Measurements from ENCODE around the gene DPP7. TPM values are rescaled to one million over a fixed set of nuclear protein-coding genes. Genes with fewer than 3 reads are reported as not detected.
A peak's percentile ranks its signal among the peaks of the same experiment; 100 is the strongest.

Gene DPP7
- total and polyA plus RNA-seq, 2 of the 4 experiments (the other 2 are of a cell fraction) = 14.9 to 76.4 TPM

GRCh38 chr9:137157618-137158415 lies 43.3 kb upstream of the DPP7 start:
- Histone ChIP-seq H3K56ac (ENCODE audit: extremely low read depth, insufficient read depth, low read length) (no peak overlapping the region), H4K5ac (ENCODE audit: low read depth, low read length) (no peak overlapping the region), H2BK20ac (ENCODE audit: low read depth, low read length) (no peak overlapping the region), H3K9me1 (ENCODE audit: insufficient read depth, low read length) (peaks cover 5% of the 10 kb centered on the region), H2BK5ac (ENCODE audit: low read depth, low read length, poor library complexity, severe bottlenecking) (no peak overlapping the region), H2AK9ac (replicated peaks; ENCODE audit: low read depth, low read length, poor library complexity) (peak overlapping the region; percentile 65), H4K91ac (ENCODE audit: insufficient read depth, low read depth, low read length) (no peak overlapping the region), H3K4me1 (ENCODE audit: control insufficient read depth, insufficient read depth, low read length) (peaks cover 2% of the 10 kb centered on the region; the same call in 1 of the 2 replicates), H3K14ac (replicated peaks; ENCODE audit: low read depth, low read length) (no peak overlapping the region), H3K4ac (ENCODE audit: low read depth, low read length) (no peak overlapping the region), H3K23ac (ENCODE audit: low read depth, low read length) (no peak overlapping the region), H2BK120ac (ENCODE audit: low read depth, low read length) (no peak overlapping the region), H3K27me3 (ENCODE audit: control insufficient read depth, insufficient read depth, low read length) (peaks cover 59% of the 10 kb centered on the region), H3K36me3 (ENCODE audit: control insufficient read depth, insufficient read depth, low read length) (no peaks in the 10 kb centered on the region), H3K4me2 (ENCODE audit: low read depth, low read length) (no peak overlapping the region), H2AK5ac (ENCODE audit: low read depth, low read length) (no peak overlapping the region), H3K9ac (ENCODE audit: low read depth, low read length) (no peak overlapping the region), H2BK15ac (ENCODE audit: low read depth, low read length) (no peak overlapping the region), H2AFZ (replicated peaks; ENCODE audit: low read length, poor library complexity) (peak overlapping the region; percentile 32), H3K9me3 (ENCODE audit: control insufficient read depth, insufficient read depth, low read length) (no peaks in the 10 kb centered on the region), H3K18ac (ENCODE audit: low read depth, low read length) (no peak overlapping the region), H3K4me3 (ENCODE audit: insufficient read depth, low read depth, low read length) (no peak overlapping the region), H4K20me1 (ENCODE audit: insufficient read depth, low read length) (0 out of 2 replicates have a peak, but pooled peaks cover 5% of the 10 kb centered on the region), H3K27ac (ENCODE audit: insufficient read depth, low read length) (no peak overlapping the region), H3K79me1 (ENCODE audit: low read depth in 1 of 2, low read length in 2 of 2) (no peaks in the 10 kb centered on the region), H4K8ac (ENCODE audit: low read depth in 2 of 2, low read length in 2 of 2) (no peak overlapping the region)
- CTCF ChIA-PET = interaction anchor here (0.7 kb wide), 1 partner anchor 28 kb away, joined by 3 read pairs; no protein-coding TSS in a partner anchor
- no peak for DNase-seq
- no peak for ATAC-seq (ENCODE audit: low read depth)
- intact Hi-C loops (cut with micrococcal nuclease) = no loop called here
- dilution Hi-C loops (cut with HindIII; ENCODE audit: low sequenced_read_pairs, unreplicated experiment) = no loop called here
- POLR2A ChIA-PET (ENCODE audit: unreplicated experiment) = no interaction called here
- no TSS peak for BruUV-seq (replicated peaks)
- in situ Hi-C loops (cut with MboI; ENCODE audit: low sequenced_read_pairs) = no loop called here
- WGBS, 2 experiments (ENCODE audit: extremely low coverage in 2 of 2, insufficient read length in 1 of 2) = 80% methylated on average over 11 of the region's 19 CpGs; no CpG with 5 or more reads in 1 of the 2 experiments
- TF ChIP-seq CHD1 (IDR thresholded peaks at IDR 0.05; ENCODE audit: low read depth, low read length) (no peak), BHLHE40 (IDR thresholded peaks at IDR 0.05; ENCODE audit: low read depth, low read length) (no peak), MAZ (IDR thresholded peaks at IDR 0.05; ENCODE audit: borderline replicate concordance, low read depth, low read length) (no peak), FOS (IDR thresholded peaks at IDR 0.05; ENCODE audit: low read depth, low read length) (no peak), USF2 (IDR thresholded peaks at IDR 0.05; ENCODE audit: low read depth, low read length) (no peak), CEBPB (IDR thresholded peaks at IDR 0.05; ENCODE audit: low read depth, low read length) (no peak), MXI1 (IDR thresholded peaks at IDR 0.05; ENCODE audit: borderline replicate concordance, low read depth, low read length) (no peak), CTCF (conservative IDR thresholded peaks at IDR 0.05; ENCODE audit: low read depth, low read length) (no peak), SMC3 (IDR thresholded peaks at IDR 0.05; ENCODE audit: low read depth, low read length) (no peak), RFX5 (IDR thresholded peaks at IDR 0.05; ENCODE audit: low read depth, low read length) (no peak), POLR2A (IDR thresholded peaks at IDR 0.05; ENCODE audit: low read depth, low read length) (no peak), RCOR1 (IDR thresholded peaks at IDR 0.05; ENCODE audit: insufficient replicate concordance, low read length) (no peak), NFE2L2 (IDR thresholded peaks at IDR 0.05; ENCODE audit: low read depth, low read length) (no peak), RAD21 (IDR thresholded peaks at IDR 0.05; ENCODE audit: low read length) (no peak), MAFK (IDR thresholded peaks at IDR 0.05; ENCODE audit: low read depth, low read length) (no peak)

All from IMR-90 (cell line).